Smooth muscle cell (in vitro differentiated cells): Measurements from ENCODE around the gene ZNF32. TPM values are rescaled to one million over a fixed set of nuclear protein-coding genes. Genes with fewer than 3 reads are reported as not detected.

ENCODE experiments used
- DNase-seq: peaks from one replicate; lab custom pipeline; 2025; ENCODE audit not compliant: unreplicated experiment; lab: John Stamatoyannopoulos, UW
- H2AFZ ChIP-seq: fragments of 200-600 bp; sonication (generic); 2 replicates; pipeline ENCODE4 v1.6.0; 2016; ENCODE audit warnings: antibody characterized with exemption, low read depth, mild to moderate bottlenecking
- H3F3A ChIP-seq: fragments of 200-600 bp; sonication (generic); 2 replicates; pipeline ENCODE4 v1.6.0; 2017; ENCODE audit warnings: antibody characterized with exemption, low read depth
- H3K27ac ChIP-seq: fragments of 200-600 bp; sonication (generic); 2 replicates; pipeline ENCODE4 v1.5.1; 2016; ENCODE audit warnings: low read depth, mild to moderate bottlenecking
- H3K27me3 ChIP-seq: fragments of 200-600 bp; sonication (generic); 2 replicates; pipeline ENCODE4 v1.6.1; 2016; ENCODE audit warnings: low read depth, mild to moderate bottlenecking
- H3K36me3 ChIP-seq: fragments of 200-600 bp; sonication (generic); 2 replicates; pipeline ENCODE4 v1.5.1; 2016; ENCODE audit warnings: low read depth
- H3K4me1 ChIP-seq: fragments of 200-600 bp; sonication (generic); 2 replicates; pipeline ENCODE4 v1.5.1; 2016; ENCODE audit warnings: low read depth
- H3K4me2 ChIP-seq: fragments of 200-600 bp; sonication (generic); 2 replicates; pipeline ENCODE4 v1.6.0; 2016; ENCODE audit warnings: mild to moderate bottlenecking
- H3K4me3 ChIP-seq: fragments of 200-600 bp; sonication (generic); 2 replicates; pipeline ENCODE4 v1.5.1; 2016; ENCODE audit warnings: mild to moderate bottlenecking
- H3K79me2 ChIP-seq: fragments of 200-600 bp; sonication (generic); 2 replicates; pipeline ENCODE4 v1.6.0; 2016; ENCODE audit warnings: low read depth, mild to moderate bottlenecking
- H3K9ac ChIP-seq: fragments of 200-600 bp; sonication (generic); 2 replicates; pipeline ENCODE4 v1.6.0; 2016; ENCODE audit warnings: low read depth
- H3K9me3 ChIP-seq: fragments of 200-600 bp; sonication (generic); replicated peaks from 2 replicates; pipeline ENCODE4 v1.5.1; 2016; ENCODE audit warnings: low read depth
- H4K20me1 ChIP-seq: fragments of 200-600 bp; sonication (generic); 2 replicates; pipeline ENCODE4 v1.6.0; 2016; ENCODE audit warnings: low read depth
- CTCF ChIP-seq: fragments of 200-600 bp; sonication (generic); IDR thresholded peaks from 2 replicates; pipeline ENCODE4 v1.5.1; 2017; ENCODE audit warnings: borderline replicate concordance, mild to moderate bottlenecking, antibody characterized with exemption; ENCODE audit not compliant: insufficient read depth, poor library complexity, severe bottlenecking
- WGBS: methylation state at CpG from one replicate; pipeline ENCODE4 v1.1.7; 2016; ENCODE audit warnings: low lambda C conversion rate; 5-methylcytosine and 5-hydroxymethylcytosine counted together
- polyA plus RNA-seq: library from polyadenylated mRNA; unstranded; fragments of >200 nt; fragmentation: Nextera tagmentation; extraction: Ambion mirVana; gene quantifications from 2 replicates; pipeline ENCODE4 v1.2.1, GENCODE V29; 2016
- total RNA-seq: library from RNA; depleted of rRNA; stranded (reverse); fragments of >200 nt; gene quantifications from 2 replicates; pipeline ENCODE4 v1.2.3, GENCODE V29; 2014

ZNF32 gene
- total and polyA plus RNA-seq, 2 experiments from 2014 or later, result 36.3 to 40.6 TPM

GRCh38 chr10:43695730-43696129, 47.0 kb upstream of the ZNF32 start:
- Histone ChIP-seq H3K9me3 (no peaks in the 10 kb centered on the region), H4K20me1 (no peaks in the 10 kb centered on the region), H3K9ac (no peak overlapping the region), H3K4me2 (no peak overlapping the region), H3K27ac (no peak overlapping the region), H3K36me3 (no peaks in the 10 kb centered on the region), H2AFZ (no peak overlapping the region), H3K27me3 (peaks cover 18% of the 10 kb centered on the region), H3F3A (no peaks in the 10 kb centered on the region), H3K4me1 (peaks cover 4% of the 10 kb centered on the region), H3K79me2 (no peaks in the 10 kb centered on the region), H3K4me3 (no peak overlapping the region)
- no peak for DNase-seq
- TF ChIP-seq CTCF, result no peak
- 90% methylated on average over 13 of the region's 16 CpGs for WGBS

GRCh38 chr10:43695321-43695720, 46.6 kb upstream of the ZNF32 start:
- Histone ChIP-seq H3K27me3 (peaks cover 18% of the 10 kb centered on the region), H3K4me1 (peaks cover 4% of the 10 kb centered on the region), H3K9me3 (no peaks in the 10 kb centered on the region), H4K20me1 (no peaks in the 10 kb centered on the region), H3K4me3 (no peak overlapping the region), H2AFZ (no peak overlapping the region), H3K27ac (no peak overlapping the region), H3K79me2 (no peaks in the 10 kb centered on the region), H3K9ac (no peak overlapping the region), H3K36me3 (no peaks in the 10 kb centered on the region), H3K4me2 (no peak overlapping the region), H3F3A (no peaks in the 10 kb centered on the region)
- WGBS, result 92% methylated on average over 8 of the region's 8 CpGs
- DNase-seq, result no peak
- no peak for TF ChIP-seq CTCF

DNA sequence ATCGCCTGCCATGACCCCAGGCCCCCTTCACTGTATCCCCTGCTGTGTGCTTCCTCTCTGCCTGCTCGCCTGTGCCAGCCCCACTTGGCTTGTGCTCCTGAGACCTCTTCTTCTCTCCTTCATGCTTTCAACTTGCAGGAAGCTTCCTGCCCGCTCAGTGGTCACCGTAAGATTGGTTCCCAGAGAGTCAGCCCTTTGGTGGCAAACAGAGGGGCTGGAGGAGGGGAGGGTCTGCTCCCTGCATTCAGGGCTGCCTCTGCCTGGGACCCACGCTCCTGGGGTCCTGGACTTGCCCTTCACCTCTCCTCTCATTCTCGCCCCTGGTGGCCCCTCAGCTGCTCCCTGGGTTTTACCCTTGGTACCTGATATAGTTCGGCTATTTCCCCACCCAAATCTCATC, 45.8 kb upstream of the ZNF32 start:
- H3K4me3 ChIP-seq, result no peak overlapping the region
- H3K4me1 ChIP-seq, result no peaks in the 10 kb centered on the region
- H2AFZ ChIP-seq, result no peak overlapping the region
- WGBS, result 93% methylated on average over 6 of the region's 7 CpGs
- H3F3A ChIP-seq, result no peaks in the 10 kb centered on the region
- H3K4me2 ChIP-seq, result no peak overlapping the region
- DNase-seq, result no peak
- H3K9me3 ChIP-seq, result no peaks in the 10 kb centered on the region
- no peaks in the 10 kb centered on the region for H4K20me1 ChIP-seq
- no peak for TF ChIP-seq CTCF
- H3K79me2 ChIP-seq, result no peaks in the 10 kb centered on the region
- no peak overlapping the region for H3K9ac ChIP-seq
- H3K36me3 ChIP-seq, result no peaks in the 10 kb centered on the region
- peaks cover 18% of the 10 kb centered on the region for H3K27me3 ChIP-seq
- H3K27ac ChIP-seq, result no peak overlapping the region

DNA sequence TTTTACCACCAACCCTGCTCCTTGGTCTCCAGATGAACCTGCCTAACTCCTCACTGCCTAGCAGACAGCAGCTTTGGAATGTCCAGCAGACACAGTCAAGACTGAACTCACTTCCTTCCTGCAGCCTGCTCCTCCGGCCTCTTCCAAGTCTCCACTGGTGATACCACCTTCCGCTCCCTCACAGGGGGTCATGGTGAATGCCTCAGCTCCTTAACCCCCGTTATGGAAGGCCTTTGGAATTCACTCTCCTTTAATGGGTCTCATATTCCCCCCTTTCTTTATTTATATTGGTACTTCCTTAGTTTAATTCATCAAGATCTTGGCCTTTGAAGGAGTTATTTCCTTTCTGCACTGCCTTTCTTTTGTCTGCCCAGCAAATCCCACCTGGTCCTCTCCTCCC, 44.9 kb upstream of the ZNF32 start:
- Histone ChIP-seq H3K27ac (no peak overlapping the region), H4K20me1 (no peaks in the 10 kb centered on the region), H3K79me2 (no peaks in the 10 kb centered on the region), H3K27me3 (peaks cover 18% of the 10 kb centered on the region), H3K4me1 (no peaks in the 10 kb centered on the region), H3K36me3 (no peaks in the 10 kb centered on the region), H3F3A (no peaks in the 10 kb centered on the region), H3K4me3 (no peak overlapping the region), H2AFZ (no peak overlapping the region), H3K4me2 (no peak overlapping the region), H3K9ac (no peak overlapping the region), H3K9me3 (no peaks in the 10 kb centered on the region)
- WGBS, result 82% methylated on average over 3 of the region's 3 CpGs
- DNase-seq, result no peak
- TF ChIP-seq CTCF, result no peak
